ENCODE results near the gene ATP13A3. TPM values are rescaled to one million over a fixed set of nuclear protein-coding genes. Genes with fewer than 3 reads are reported as not detected.

The ATP13A3 gene
- total RNA-seq, 1 experiment from 2014 or later, result 181 TPM

GRCh38 chr3:194489736-194490612, 3.2 kb upstream of the ATP13A3 start:
- H3K36me3 Mint-ChIP-seq (ENCODE audit: insufficient read depth, unreplicated experiment), result peaks cover 39% of the 10 kb centered on the region

GRCh38 chr3:194488055-194488742, 1.4 kb upstream of the ATP13A3 start:
- no TSS peak for BruUV-seq (replicated peaks)
- no peaks in the 10 kb centered on the region for H3K27me3 ChIP-seq (replicated peaks; ENCODE audit: control insufficient read depth, insufficient read depth, low read length)
- peak overlapping the region; percentile 70 for H3K4me3 ChIP-seq (ENCODE audit: low read depth, low read length)
- Mint-ChIP-seq H3K27me3 (ENCODE audit: insufficient read depth, unreplicated experiment) (no peaks in the 10 kb centered on the region), H3K36me3 (ENCODE audit: insufficient read depth, unreplicated experiment) (peaks cover 41% of the 10 kb centered on the region), H3K27ac (ENCODE audit: unreplicated experiment) (peak overlapping the region; percentile 77), H3K4me1 (ENCODE audit: low read depth, unreplicated experiment) (peaks cover 29% of the 10 kb centered on the region), H3K9me3 (ENCODE audit: unreplicated experiment) (no peaks in the 10 kb centered on the region), H3K4me3 (ENCODE audit: unreplicated experiment) (peak overlapping the region; percentile 70)
- no peak for TF ChIP-seq CTCF (IDR thresholded peaks at IDR 0.05; ENCODE audit: insufficient read depth in 1 of 2, low read depth in 1 of 2, low read length in 1 of 2, severe bottlenecking in 1 of 2, unreplicated experiment in 1 of 2)
- no peaks in the 10 kb centered on the region; the same call in none of the 2 replicates for H3K36me3 ChIP-seq (ENCODE audit: control insufficient read depth, insufficient read depth, low read length)
- DNase-seq, result peak; percentile 37 to 60
- POLR2A ChIA-PET, result interaction anchor here (0.6 to 1.3 kb wide), 3 partner anchors 49 to 357 kb away, joined by 3 to 9 read pairs (median 5); no protein-coding TSS in a partner anchor
- H3K9me3 ChIP-seq, result no peaks in the 10 kb centered on the region
- CTCF ChIA-PET, result interaction anchor here (0.7 kb wide), 1 partner anchor 16 kb away, joined by 3 read pairs; no protein-coding TSS in a partner anchor
- H3K4me1 ChIP-seq, result peaks cover 26% of the 10 kb centered on the region
- intact Hi-C loops (cut with micrococcal nuclease; ENCODE audit: unreplicated experiment), result loop anchor here (2.0 kb wide), 1 partner anchor 25 kb away; no protein-coding TSS in a partner anchor

More at GRCh38 chr3:194489736-194490612, 3.2 kb upstream of the ATP13A3 start:
- Mint-ChIP-seq H3K27ac (ENCODE audit: unreplicated experiment) (no peak overlapping the region), H3K9me3 (ENCODE audit: unreplicated experiment) (no peaks in the 10 kb centered on the region), H3K4me3 (ENCODE audit: unreplicated experiment) (no peak overlapping the region), H3K27me3 (ENCODE audit: insufficient read depth, unreplicated experiment) (no peaks in the 10 kb centered on the region), H3K4me1 (ENCODE audit: low read depth, unreplicated experiment) (peaks cover 39% of the 10 kb centered on the region)
- ChIA-PET POLR2A (no interaction called here), CTCF (interaction anchor here (1.1 kb wide), 1 partner anchor 84 kb away, joined by 3 read pairs; no protein-coding TSS in a partner anchor)
- Histone ChIP-seq H3K36me3 (ENCODE audit: control insufficient read depth, insufficient read depth, low read length) (no peaks in the 10 kb centered on the region; the same call in 1 of the 2 replicates), H3K4me3 (ENCODE audit: low read depth, low read length) (no peak overlapping the region), H3K4me1 (peaks cover 43% of the 10 kb centered on the region), H3K9me3 (no peaks in the 10 kb centered on the region), H3K27me3 (replicated peaks; ENCODE audit: control insufficient read depth, insufficient read depth, low read length) (no peaks in the 10 kb centered on the region)
- intact Hi-C loops (cut with micrococcal nuclease; ENCODE audit: unreplicated experiment), result loop anchor here (2.0 kb wide), 1 partner anchor 23 kb away; no protein-coding TSS in a partner anchor
- no peak for TF ChIP-seq CTCF (IDR thresholded peaks at IDR 0.05; ENCODE audit: insufficient read depth in 1 of 2, low read depth in 1 of 2, low read length in 1 of 2, severe bottlenecking in 1 of 2, unreplicated experiment in 1 of 2)
- no peak for DNase-seq
- no TSS peak for BruUV-seq (replicated peaks)
